Osteoblast (primary cell): ENCODE data around the gene ARL14EPL. TPM values are rescaled to one million over a fixed set of nuclear protein-coding genes. Genes with fewer than 3 reads are reported as not detected.
"Not testable (repeated sequence)": the region's sequence is repeated elsewhere in the genome, so short reads cannot be mapped to it uniquely, and the experiment has no call there.

Experiments
- DNase-seq: peaks from one replicate; pipeline ENCODE4 v3.0.0; 2011; ENCODE audit warnings: low spot score, mixed read lengths; ENCODE audit not compliant: insufficient read length; ENCODE audit errors: missing footprints
- H2AFZ ChIP-seq: 2 replicates; pipeline ENCODE4 v1.6.0; 2011; ENCODE audit warnings: mild to moderate bottlenecking, low read length
- H3K27ac ChIP-seq: 2 replicates; pipeline ENCODE4 v1.5.1; 2011; ENCODE audit warnings: mild to moderate bottlenecking, low read depth, low read length, moderate library complexity
- H3K27me3 ChIP-seq: 2 replicates; pipeline ENCODE4 v1.6.0; 2012; ENCODE audit warnings: mild to moderate bottlenecking, control low read depth, inconsistent platforms, low read length, moderate library complexity; ENCODE audit not compliant: insufficient read depth
- H3K36me3 ChIP-seq: 2 replicates; pipeline ENCODE4 v1.5.1; 2011; ENCODE audit warnings: mild to moderate bottlenecking, low read length, control low read depth, moderate library complexity; ENCODE audit not compliant: insufficient read depth
- H3K4me1 ChIP-seq: 2 replicates; pipeline ENCODE4 v1.5.1; 2011; ENCODE audit warnings: mild to moderate bottlenecking, low read length, control low read depth, moderate library complexity; ENCODE audit not compliant: insufficient read depth
- H3K4me2 ChIP-seq: 2 replicates; pipeline ENCODE4 v1.6.0; 2011; ENCODE audit warnings: mild to moderate bottlenecking, low read length; ENCODE audit not compliant: insufficient read depth
- H3K4me3 ChIP-seq: fragments of 200-600 bp; sonication (generic); 3 replicates; pipeline ENCODE4 v1.5.1; 2012; ENCODE audit warnings: mild to moderate bottlenecking, low read length, inconsistent platforms; ENCODE audit not compliant: insufficient read depth
- H3K79me2 ChIP-seq: 2 replicates; pipeline ENCODE4 v1.6.0; 2012; ENCODE audit warnings: mild to moderate bottlenecking, low read length, control low read depth, inconsistent platforms; ENCODE audit not compliant: insufficient read depth
- H3K9me3 ChIP-seq: 2 replicates; pipeline ENCODE4 v1.5.1; 2011; ENCODE audit warnings: low read depth, low read length, control low read depth
- H4K20me1 ChIP-seq: 2 replicates; pipeline ENCODE4 v1.6.0; 2012; ENCODE audit warnings: mild to moderate bottlenecking, low read length, control low read depth; ENCODE audit not compliant: insufficient read depth
- CTCF ChIP-seq: IDR thresholded peaks from 2 replicates; pipeline ENCODE4 v1.5.1; 2011; ENCODE audit warnings: mild to moderate bottlenecking, low read depth, low read length, moderate library complexity; ENCODE audit errors: extremely low read depth
- total RNA-seq: library from RNA; depleted of rRNA; stranded (reverse); fragments of >200 nt; gene quantifications from 2 replicates; pipeline ENCODE4 v1.2.3, GENCODE V29; 2012

The ARL14EPL gene
- total RNA-seq, 1 donor = not detected

DNA sequence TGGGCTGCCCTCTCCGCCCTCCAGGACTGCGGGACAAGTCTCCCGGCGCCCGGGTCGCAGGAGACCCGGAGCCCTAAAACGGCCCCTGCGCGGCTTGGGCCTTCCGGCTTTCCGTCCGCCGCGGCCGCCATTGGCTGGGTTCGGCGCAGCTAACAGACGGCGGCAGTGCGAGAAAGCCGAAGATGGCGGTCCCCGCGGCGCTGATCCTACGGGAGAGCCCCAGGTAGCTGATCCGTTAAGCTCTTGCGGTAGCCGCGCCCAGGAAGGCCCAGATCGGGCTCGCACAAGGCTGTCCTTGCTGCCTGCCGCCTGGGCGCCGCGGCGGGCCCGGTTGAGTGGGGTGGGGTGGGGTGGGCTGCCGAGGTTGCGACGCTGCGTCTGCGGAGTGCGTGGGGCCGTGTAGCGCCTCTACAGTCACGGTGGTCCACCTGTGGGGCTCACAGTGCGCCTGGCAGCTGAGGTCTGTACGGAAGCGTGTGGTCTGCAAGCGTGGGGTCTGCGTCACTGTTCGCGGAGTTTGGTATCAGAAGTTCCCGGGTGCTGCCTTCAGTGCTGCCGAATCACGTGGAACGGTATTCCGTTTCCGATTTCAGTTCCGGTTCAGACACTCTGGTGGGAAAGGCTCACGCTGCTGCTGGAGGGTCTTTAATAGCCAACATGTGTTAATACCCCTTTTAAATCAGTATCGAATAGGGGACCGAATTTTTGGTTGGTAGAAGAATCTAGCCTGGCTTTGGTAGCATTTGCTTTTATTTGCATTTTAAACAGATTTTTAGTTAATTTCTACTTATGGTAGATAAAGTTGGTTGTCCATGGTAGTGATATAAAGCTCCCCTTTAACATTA lies 52.8 kb downstream of the ARL14EPL start, which contains the start of gene COMMD10:
COMMD10 (plus strand) TSS at position 155 of the 845 bp plus-strand sequence.
- Histone ChIP-seq H4K20me1 (no peaks in the 10 kb centered on the region), H2AFZ (peak within 1 kb of the TSS; percentile 92), H3K36me3 (no peaks in the 10 kb centered on the region), H3K79me2 (peaks cover 36% of the 10 kb centered on the region), H3K27me3 (no peaks in the 10 kb centered on the region), H3K9me3 (no peaks in the 10 kb centered on the region), H3K27ac (peak within 1 kb of the TSS; percentile 60), H3K4me3 (peak within 1 kb of the TSS; percentile 78), H3K4me2 (peak within 1 kb of the TSS; percentile 85), H3K4me1 (peaks cover 6% of the 10 kb centered on the region)
- DNase-seq = peak; percentile 87
- TF ChIP-seq CTCF = no peak

GRCh38 chr5:116086309-116086708 lies 54.0 kb downstream of the ARL14EPL start:
- not testable (repeated sequence) for H3K36me3 ChIP-seq, H2AFZ ChIP-seq, H3K27me3 ChIP-seq, DNase-seq, H3K9me3 ChIP-seq, H3K27ac ChIP-seq, H3K4me1 ChIP-seq, H4K20me1 ChIP-seq
- Histone ChIP-seq H3K4me3 (peak overlapping the region; percentile 78), H3K79me2 (peaks cover 36% of the 10 kb centered on the region), H3K4me2 (peak overlapping the region; percentile 85)

- H3K4me3 ChIP-seq = no peak overlapping the region
- no peak overlapping the region for H2AFZ ChIP-seq
- H3K4me1 ChIP-seq = peaks cover 6% of the 10 kb centered on the region
- no peak for TF ChIP-seq CTCF
- H3K9me3 ChIP-seq = no peaks in the 10 kb centered on the region
- peaks cover 5% of the 10 kb centered on the region for H3K36me3 ChIP-seq
- no peaks in the 10 kb centered on the region for H3K27me3 ChIP-seq
- H4K20me1 ChIP-seq = no peaks in the 10 kb centered on the region
- no peak overlapping the region for H3K27ac ChIP-seq
- H3K79me2 ChIP-seq = peaks cover 36% of the 10 kb centered on the region
- no peak for DNase-seq
- H3K4me2 ChIP-seq = no peak overlapping the region
These were observed 55.8 kb downstream of the ARL14EPL start for GRCh38 chr5:116088062-116088461.

- Histone ChIP-seq H3K27me3 (no peaks in the 10 kb centered on the region), H3K4me3 (no peak overlapping the region), H3K79me2 (peaks cover 30% of the 10 kb centered on the region), H3K4me2 (no peak overlapping the region), H2AFZ (no peak overlapping the region), H4K20me1 (no peaks in the 10 kb centered on the region), H3K4me1 (no peaks in the 10 kb centered on the region), H3K36me3 (peaks cover 22% of the 10 kb centered on the region), H3K9me3 (no peaks in the 10 kb centered on the region), H3K27ac (no peak overlapping the region)
- TF ChIP-seq CTCF = no peak
- no peak for DNase-seq
These were observed 58.0 kb downstream of the ARL14EPL start for GRCh38 chr5:116090302-116090701.
